Fibroblast of skin of abdomen (primary cell): ENCODE data around the gene SPATA18.
"Not testable (repeated sequence)": the region's sequence is repeated elsewhere in the genome, so short reads cannot be mapped to it uniquely, and the experiment has no call there.

Source experiments
- DNase-seq: peaks from one replicate; pipeline ENCODE4 v3.0.0-alpha.2; 2013

SPATA18 gene

DNA sequence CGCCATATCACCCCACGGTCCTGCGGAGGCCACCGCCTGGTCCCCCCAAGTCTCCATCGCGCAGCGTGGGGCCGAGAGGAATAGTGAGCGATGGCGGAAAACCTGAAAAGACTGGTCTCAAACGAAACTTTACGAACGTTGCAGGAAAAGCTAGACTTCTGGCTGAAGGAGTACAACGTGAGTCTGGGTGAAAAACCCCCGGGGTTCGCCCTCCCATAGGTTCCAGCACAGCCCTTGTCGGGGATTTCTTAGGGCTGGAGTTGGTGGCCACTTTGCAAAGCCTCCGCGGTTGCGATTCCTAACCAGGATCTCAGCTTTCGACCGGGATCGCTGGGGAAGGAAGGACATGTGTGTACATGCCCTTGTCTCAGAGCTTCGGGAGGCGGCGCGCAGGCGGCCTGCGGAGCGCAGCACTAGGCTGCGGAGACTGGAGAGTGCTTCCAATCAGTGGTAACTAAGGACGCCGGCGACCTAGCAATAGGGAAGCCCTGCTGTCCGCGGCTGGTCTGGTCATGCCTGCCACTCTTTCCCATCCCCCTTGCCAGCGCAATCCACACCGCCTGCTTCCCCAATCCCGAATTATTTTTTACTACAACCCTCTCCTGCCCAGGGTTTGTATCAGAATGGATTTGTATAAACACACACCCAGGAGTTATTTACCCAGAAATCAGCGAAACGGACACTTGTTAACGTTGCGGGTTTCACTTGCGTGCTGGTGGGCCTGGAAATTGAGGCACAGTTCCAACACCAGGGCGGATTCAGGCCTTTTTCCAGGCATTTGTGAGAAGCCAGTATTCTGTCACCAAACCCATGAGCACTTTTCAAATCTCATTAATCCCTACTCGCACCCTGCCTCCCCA is 741 bp downstream of the SPATA18 start:
- DNase-seq = peak; percentile 88

DNA sequence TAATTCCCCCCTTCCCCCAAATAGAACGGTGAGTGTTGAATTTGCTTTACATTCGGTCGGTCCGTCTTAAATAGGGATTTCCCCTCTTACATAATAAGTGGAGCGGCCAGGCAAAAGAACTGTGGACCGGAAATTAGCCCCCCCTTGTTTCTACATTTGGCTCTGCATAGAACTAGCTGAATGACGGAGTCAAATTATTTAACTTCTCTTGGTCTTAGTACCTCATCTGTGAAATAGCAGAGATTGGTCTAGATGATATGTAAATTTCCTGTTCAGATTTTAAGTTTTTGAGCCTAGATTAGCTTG is 1.3 kb downstream of the SPATA18 start:
- DNase-seq = no peak

DNA sequence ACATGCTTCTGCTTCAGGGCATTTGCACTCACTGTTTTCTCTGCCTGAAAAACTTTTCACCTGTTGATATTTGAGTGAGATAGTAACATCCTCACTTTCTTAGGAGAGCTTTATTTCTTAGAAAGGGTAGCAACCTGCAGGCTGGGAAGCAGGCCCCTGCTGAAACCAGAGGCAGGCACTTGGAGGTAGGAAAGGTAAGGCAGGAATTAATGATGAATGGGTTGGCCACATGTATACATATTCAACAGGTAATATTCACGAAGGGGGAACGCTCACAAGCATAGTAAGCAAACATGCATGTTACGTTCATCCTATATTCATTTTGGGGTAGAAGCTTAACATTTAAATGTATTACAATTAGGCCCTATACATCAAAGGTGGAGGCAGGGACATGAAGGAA is 3.1 kb downstream of the SPATA18 start:
- no peak for DNase-seq

DNA sequence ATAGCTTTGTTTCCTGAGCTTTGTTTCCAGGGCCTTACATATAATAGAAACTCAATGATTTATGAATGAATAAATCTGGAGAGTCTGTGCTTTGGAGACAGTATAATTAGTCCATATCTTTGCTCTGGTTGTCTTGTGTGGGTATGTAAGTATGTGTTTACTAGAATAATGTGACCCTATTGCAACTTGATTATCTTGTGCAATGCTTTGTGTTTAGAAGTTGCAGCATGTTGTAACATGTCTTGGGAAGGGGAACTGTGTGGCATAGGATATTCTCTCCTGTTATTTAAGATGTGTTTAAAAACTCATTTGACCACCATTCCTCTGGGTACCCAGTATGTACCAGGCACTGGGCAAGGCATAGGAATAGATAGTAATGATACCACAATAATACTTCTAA is 6.1 kb downstream of the SPATA18 start:
- no peak for DNase-seq

DNA sequence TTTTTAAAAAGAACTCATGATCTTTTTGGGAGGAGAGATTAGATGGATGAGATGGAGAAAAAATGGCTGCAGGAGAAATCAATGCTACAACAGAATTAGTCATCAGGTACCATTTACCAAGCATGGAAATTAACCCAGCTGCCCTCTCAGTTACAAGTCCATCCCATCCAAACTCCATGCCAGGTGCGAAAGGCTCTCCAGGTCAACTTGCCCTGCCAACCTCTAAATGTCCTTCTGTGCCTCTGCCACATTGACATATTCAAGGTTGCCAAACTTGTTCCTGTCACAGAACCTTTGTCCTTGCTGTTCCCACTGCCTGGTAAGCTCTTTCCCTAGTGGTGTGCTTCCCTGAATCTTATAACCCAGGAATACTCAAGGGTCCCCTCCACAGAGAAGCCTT is 7.2 kb downstream of the SPATA18 start:
- DNase-seq = no peak

DNA sequence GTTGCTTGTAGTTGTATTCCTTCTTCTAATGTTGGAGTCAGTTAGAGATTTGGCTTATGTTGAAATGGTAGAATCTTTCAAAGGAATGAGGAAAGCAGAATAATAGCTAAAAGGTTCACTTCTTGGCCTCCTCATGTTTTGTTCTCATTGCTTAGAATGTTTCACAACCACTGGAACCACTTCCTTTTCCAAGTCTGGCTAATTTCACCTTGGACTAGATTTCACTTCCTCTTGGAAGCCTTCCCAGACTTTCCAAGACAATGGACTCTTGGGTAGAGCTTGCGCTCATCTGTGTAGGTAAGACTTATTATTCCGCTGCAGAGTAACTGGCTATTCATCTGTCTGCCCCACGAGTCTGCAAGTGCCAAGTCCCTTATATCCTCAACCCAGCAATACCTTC is 8.3 kb downstream of the SPATA18 start:
- peak; percentile 44 for DNase-seq

DNA sequence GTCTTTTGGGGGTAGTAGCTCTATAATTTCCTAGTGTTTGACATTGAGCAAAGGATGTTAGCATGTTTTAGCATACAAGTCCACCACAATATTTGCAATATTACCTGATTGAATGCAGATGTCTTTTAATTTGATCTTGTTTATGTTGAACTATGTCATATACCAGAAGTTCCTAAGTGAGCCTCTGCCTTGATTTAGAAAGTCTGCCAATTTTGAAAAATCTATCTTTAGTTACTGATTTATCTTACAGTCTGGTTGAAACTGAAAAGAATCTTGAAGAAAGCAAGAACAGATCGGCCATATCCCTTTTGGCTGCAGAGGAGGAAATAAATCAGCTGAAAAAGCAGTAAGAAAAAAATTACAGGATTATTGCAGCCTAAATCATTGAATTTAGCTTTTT is 18.5 kb downstream of the SPATA18 start:
- no peak for DNase-seq

DNA sequence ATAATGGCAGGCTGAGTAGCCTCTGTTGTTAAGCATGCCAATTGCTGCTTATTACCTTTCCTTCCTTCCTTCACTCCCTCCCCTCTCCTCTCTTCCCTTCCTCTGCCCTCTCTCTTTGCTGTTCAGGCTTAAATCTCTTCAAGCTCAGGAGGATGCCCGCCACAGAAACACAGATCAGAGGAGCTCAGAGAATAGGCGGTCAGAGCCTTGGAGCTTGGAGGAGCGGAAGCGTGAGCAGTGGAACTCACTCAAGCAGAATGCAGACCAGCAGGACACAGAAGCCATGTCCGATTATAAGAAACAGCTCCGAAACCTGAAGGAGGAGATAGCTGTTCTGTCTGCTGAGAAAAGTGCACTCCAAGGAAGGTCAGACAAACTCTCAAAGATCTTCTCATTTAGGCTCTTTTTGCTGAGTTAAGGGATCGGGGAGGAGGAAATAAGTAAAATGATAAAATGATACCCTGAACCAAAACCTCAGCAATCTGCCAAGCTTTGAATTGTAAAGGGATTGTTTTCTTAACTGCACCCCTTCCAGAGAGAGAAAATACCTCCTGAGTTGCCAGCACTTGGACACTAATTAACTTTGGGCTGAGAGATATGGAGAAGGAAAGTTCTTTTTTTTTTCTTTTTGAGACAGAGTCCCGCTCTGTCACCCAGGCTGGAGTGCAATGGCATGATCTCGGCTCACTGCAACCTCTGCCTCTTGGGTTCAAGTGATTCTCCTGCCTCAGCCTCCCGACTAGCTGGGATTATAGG is 20.9 kb downstream of the SPATA18 start:
- no peak for DNase-seq

DNA sequence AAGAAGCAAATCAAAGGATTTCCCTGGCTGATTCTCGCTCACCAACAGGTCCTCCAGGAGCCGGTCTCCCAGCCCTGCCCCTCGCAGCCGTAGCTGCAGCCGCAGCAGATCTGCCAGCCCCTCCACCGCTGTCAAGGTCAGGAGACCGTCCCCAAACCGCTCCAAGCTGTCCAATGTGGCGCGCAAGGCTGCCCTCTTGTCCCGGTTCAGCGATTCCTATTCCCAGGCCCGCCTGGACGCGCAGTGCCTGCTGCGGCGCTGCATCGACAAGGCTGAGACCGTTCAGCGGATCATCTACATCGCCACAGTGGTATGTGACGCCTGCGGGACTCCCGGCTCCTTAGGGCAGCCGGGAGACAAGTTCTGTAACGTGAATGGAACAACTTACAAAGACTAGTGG is 25.6 kb downstream of the SPATA18 start:
- DNase-seq = no peak

DNA sequence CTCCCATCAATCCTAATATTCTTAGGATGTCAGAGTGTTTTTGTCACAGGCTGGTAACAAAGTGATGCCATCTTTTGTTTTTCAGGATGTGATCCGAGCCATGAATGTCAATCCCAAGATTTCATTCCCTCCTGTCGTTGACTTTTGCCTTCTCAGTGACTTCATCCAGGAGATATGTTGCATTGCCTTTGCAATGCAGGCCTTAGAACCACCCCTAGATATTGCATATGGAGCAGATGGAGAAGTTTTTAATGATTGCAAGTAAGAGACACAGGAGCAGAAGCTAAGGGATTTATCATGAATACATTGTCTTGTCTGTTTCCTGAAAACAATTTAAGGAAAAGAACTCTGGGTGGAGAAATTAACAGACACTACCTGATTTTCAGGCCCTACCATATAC is 28.6 kb downstream of the SPATA18 start:
- no peak for DNase-seq

DNA sequence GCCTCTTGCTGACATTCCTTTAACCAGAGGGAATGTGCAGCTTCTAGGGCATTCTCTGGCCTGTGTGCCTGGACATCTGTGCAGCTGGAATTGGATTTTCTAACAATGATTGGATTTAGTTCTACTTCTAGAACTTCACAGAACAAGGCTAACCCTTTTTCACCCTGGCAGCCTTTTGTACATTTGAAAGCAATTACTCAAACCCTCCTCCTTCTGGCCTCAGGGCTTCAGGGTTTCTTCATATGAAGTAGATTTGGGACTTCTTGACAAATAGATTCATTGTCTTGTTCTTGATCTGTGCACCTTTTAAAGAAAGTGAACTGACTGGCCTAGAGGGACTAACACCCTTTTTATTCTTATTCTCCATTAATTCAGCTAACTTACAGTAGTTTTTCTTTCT is 30.1 kb downstream of the SPATA18 start:
- DNase-seq = no peak

DNA sequence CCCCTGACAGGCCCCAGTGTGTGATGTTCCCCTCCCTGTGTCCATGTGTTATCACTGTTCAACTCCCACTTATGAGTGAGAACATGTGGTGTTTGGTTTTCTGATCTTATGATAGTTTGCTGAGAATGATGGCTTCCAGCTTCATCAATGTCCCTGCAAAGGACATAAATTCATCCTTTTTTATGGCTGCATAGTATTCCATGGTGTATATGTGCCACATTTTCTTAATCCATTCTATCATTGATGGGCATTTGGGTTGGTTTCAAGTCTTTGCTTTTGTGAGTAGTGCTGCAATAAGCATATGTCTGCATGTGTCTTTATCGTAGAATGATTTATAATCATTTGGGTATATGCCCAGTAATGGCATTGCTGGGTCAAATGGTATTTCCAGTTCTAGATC is 35.3 kb downstream of the SPATA18 start:
- DNase-seq = not testable (repeated sequence)

DNA sequence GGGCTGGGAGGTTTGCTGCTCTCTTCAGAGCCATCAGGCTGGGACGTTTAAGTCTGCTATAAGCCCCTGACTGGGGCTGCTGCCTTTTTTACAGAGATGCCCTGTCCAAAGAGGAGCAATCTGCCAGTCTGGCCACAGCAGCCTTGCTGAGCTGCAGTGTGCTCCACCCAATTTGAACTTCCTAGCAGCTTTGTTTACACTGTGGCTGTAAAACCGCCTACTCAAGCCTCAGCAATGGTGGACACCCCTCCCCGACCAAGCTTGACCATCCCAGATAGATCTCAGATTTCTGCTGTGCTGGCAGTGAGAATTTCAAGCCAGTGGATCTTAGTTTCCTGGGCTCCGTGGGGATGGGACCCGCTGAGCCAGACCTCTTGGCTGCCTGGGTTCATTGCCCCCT is 40.7 kb downstream of the SPATA18 start:
- no peak for DNase-seq

DNA sequence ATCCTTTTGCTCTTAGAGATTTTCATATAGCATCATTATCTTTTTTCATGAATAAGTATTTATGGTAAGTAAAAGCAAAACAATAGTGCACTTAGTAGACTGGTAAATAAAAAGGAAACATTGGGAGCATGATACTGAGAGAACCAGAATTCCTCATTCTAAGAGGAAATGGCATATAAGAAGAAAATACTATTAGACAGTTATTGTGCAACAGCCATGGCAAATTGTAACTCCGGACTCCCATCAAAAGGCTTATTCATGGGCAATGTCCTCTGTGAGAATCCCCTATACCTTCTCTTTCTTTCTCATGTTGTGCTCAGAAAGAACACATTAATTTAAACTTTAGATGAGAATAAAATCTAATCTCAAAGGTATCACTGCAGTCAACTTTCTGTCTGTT is 42.4 kb downstream of the SPATA18 start:
- DNase-seq = no peak

DNA sequence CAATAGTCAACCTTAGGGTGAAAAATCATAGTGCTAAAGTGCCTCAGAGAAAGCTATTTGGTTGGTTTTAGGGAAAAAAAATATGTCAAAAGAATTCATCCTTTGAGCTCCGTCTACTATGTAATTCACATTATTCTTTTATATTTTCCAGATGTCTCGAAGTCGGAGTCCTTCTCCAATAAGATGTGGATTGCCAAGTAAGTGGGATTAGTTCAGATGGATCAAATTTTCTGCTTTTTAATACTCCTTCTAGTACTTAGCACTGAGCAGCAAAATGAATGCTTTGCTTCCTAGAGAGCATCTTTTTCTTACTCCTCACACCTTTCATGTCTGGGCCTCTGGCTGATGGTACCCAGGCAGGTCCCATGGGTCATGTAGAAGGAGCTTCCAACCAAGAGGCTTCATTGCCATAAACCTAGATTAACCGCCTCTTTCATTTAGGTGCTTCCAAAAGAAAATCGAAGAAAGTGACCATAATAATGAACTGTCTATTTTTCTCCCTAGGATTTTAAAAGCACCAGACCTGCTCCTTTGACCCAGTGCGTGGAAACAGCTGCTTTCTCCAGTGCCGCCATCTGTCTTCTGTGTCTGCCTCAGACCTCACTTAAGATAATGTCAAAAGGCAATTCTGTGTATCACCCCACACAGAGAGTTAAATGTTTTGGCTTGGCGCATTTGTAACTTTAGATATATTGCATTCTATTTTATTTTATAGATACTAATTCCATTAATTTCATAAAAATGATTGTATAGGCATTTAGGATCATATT is 43.5 kb downstream of the SPATA18 start:
- DNase-seq = no peak

DNA sequence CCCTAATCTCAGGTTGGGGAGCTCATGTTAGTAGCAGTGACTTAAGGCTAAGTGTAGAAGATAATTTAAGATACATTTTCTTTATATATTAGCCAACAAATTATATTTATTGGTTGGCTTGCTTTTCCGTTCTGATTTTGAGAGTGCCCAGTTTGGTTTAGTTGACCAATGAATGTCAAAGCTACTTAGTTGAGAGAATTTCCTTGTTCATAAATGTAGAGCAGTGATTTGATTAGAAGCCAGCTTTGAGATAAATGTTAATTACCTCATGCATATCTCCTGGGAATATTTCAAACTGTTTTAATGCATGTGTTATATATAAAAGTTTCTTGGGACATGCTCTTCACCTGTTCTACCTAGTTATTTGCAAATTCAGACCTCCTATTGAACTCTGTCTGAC is 44.3 kb downstream of the SPATA18 start:
- DNase-seq = no peak

DNA sequence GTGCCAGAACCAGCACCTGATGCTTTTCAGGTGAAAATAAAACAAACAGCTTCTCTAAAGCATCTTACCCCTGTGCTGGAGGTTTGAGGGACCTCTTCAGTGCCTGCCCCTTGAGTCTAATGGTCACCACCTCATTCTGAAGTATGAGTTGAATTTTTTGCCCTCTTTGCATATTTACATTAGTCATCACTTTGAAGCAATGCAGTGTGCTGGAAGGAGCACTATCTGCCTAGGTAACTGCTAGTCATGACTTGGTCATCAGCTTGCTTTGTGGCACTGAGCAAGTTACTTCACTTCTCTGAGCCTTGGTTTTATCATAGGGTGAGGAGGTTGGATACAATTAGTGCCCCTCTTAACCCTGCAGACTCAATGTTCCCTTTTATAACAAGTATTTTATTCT is 44.9 kb downstream of the SPATA18 start:
- no peak for DNase-seq

DNA sequence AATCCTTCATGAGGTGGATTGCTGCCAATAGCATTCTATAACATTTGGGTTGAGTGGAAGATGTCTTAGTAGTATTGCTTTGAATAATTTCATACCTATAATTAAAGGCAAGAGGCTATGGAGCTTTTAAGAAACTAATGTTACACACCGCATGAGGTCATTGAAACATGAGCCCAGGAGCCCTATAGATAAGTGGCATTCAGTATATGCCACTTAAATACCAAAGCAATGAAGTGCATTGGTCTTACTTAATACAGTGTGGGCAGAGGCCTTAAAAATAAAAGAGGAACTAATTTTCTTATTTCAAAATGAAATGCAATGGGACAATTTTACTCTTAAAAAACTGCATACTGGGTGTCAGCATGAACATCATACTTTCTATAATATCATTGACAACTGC is 47.5 kb downstream of the SPATA18 start:
- no peak for DNase-seq

DNA sequence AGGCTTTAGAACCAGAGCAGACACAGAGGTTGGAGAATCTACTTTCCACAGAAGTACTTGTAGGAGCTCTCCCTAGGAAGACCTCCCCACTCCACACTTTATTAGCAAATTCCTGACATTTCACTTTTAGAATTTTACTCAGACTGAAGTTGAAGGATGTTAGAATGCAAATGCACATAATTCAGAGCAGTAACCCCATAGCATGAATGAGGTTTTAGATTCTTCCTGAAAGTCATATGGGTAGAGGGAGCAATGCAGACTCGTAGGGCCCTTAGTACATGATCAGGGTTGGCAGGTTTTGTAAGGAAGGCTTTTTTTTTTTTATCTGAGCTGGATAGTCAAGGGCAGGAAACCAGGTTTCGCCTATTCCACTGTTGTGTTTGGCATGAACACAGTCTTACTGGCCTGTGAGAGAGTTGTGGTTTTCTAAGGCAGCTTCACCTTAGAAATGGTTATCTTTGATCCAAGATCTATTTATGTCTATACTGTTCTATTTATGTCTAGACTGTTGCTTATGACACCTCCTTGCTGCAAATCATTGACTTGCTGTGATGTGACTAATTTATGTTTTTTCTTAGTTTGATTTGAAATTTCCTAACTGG is 48.9 kb downstream of the SPATA18 start:
- peak; percentile 32 for DNase-seq

DNA sequence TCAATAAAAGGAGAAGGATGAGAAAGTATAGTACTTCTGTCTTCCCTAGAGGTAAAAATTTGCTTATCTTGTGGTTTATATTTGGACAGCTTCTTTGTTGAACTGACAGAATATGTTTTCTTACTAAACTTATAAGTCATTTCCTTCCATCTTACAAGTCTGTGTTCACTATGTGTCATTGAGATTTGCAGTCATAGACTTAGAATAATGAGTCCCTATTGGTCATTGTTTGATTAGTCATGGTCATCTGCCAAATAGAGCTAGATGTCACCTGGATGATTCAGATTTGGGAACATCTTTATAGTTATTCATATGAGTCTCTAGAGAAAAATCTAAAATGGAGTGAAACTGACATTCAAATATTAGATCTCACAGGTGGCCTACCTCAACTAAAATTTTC is 51.5 kb downstream of the SPATA18 start:
- DNase-seq = peak; percentile 42

DNA sequence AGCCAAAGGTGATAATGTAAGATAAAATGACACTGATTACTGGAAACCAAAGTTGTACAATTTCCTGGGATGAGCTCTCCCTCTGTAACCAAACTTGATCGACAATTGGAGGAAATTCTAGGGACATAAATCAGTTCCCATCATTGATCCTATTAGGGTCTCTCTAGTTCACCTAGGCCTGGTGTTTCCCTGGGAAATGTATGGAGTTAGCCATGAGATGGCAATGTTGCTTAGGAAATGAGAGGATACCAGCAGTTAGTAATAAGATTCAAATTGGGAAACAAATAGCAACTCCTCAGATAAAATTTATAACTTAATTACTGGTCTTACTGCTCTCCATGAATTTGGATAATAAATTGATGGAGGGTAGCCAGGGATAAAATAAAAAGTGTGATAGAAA is 52.2 kb downstream of the SPATA18 start:
- DNase-seq = peak; percentile 43

DNA sequence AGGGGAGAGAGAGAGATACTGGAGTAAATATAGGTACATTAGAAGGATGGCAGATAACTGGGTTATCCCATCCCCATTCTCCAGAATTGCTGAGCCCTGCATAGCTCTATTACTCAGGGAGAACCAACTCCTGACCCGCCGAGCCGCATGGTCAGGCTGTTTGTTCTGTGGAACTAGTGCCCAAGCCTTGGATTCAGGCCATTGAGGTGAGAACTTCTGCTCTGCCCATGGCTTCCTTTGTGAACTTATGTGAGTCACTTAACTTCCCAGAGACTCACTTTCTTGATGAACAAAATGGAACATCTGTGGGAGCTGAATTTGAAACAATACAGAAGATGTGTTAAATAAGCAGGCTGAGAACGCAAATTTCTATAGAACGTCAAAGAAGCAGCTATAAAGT is 54.2 kb downstream of the SPATA18 start:
- DNase-seq = no peak

DNA sequence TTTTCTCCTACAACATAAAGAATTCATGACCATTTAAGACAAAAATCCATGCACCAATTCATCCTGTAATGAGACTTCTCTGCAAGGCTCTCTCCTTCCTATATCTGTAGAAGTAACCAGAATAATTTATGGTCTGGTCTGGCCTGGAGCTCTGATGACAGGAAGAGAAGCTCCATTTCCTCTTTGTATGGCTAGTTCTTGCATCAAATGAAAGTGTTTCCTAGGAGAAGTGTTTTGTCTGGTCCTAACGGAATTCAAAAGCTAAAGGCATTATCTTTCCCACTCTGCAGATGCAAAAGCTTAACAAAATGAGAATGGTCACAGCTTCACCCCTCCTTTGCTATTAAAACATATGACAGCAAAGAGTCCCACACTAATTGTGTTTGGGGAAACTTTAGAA is 55.1 kb downstream of the SPATA18 start:
- peak; percentile 48 for DNase-seq
